Lung (tissue), 12 donors: ENCODE results near the gene PCDHB3. TPM values are rescaled to one million over a fixed set of nuclear protein-coding genes. Genes with fewer than 3 reads are reported as not detected.
"Not testable (repeated sequence)": the region's sequence is repeated elsewhere in the genome, so short reads cannot be mapped to it uniquely, and the experiment has no call there.

ENCODE experiments used
- ATAC-seq: fragments of 200-7000 bp; cut with Tn5 transposase; one replicate; pipeline ENCODE4 v1.9.1; 2020; ENCODE audit warnings: moderate number of reproducible peaks; ENCODE audit not compliant: insufficient read depth, low FRiP score
- DNase-seq, 3 donors: peaks; one replicate each; pipeline ENCODE4 v3.0.0-alpha.2; 2013 to 2017
- H3K27ac ChIP-seq, 2 donors: one replicate each; pipeline ENCODE4 v1.5.1; 2013; ENCODE audit warnings: mild to moderate bottlenecking in 2 of 2, moderate library complexity in 2 of 2, control low read depth in 1 of 2, inconsistent platforms in 1 of 2, low read depth in 1 of 2, low read length in 1 of 2
- H3K27me3 ChIP-seq, 3 donors: one replicate each; pipeline ENCODE4 v1.5.1; 2013; ENCODE audit warnings: low read length in 2 of 3; ENCODE audit not compliant: control insufficient read depth in 3 of 3, insufficient read depth in 3 of 3
- H3K36me3 ChIP-seq, 4 donors: one replicate each; pipeline ENCODE4 v1.5.1; 2013; ENCODE audit warnings: low read length in 4 of 4, mild to moderate bottlenecking in 1 of 4, moderate library complexity in 1 of 4; ENCODE audit not compliant: control insufficient read depth in 4 of 4, insufficient read depth in 4 of 4
- H3K4me1 ChIP-seq, 5 donors: one replicate each; pipeline ENCODE4 v1.5.1; 2013; ENCODE audit warnings: low read length in 5 of 5, mild to moderate bottlenecking in 2 of 5, moderate library complexity in 1 of 5; ENCODE audit not compliant: control insufficient read depth in 5 of 5, insufficient read depth in 5 of 5
- H3K4me3 ChIP-seq: one replicate; pipeline ENCODE4 v1.5.1; 2013; ENCODE audit warnings: mild to moderate bottlenecking, control low read depth, moderate library complexity
- H3K9ac ChIP-seq, 2 donors: one replicate each; pipeline ENCODE4 v1.5.1; 2013; ENCODE audit warnings: low read length in 2 of 2, control low read depth in 1 of 2; ENCODE audit not compliant: insufficient read depth in 1 of 2
- H3K9me3 ChIP-seq, 4 donors: one replicate each; pipeline ENCODE4 v1.5.1; 2013; ENCODE audit warnings: low read length in 3 of 4, mild to moderate bottlenecking in 1 of 4, moderate library complexity in 1 of 4; ENCODE audit not compliant: control insufficient read depth in 4 of 4, insufficient read depth in 3 of 4
- CTCF ChIP-seq: IDR thresholded peaks from 2 replicates; pipeline ENCODE4 v1.5.1; 2012; ENCODE audit warnings: mild to moderate bottlenecking; ENCODE audit errors: control extremely low read depth, extremely low read depth
- WGBS, 2 donors: extraction: QIAGEN DNeasy Blood & Tissue Kit; methylation state at CpG; one replicate each; pipeline ENCODE4 v1.1.7; 2013; 5-methylcytosine and 5-hydroxymethylcytosine counted together
- polyA plus RNA-seq, 2 donors: library from polyadenylated mRNA; stranded (reverse); fragments of 200-250 nt; gene quantifications; one replicate each; pipeline ENCODE4 v1.2.1, GENCODE V29; 2013
- total RNA-seq, 2 donors: library from RNA; depleted of rRNA in 1 of 2; stranded (reverse); fragments of >200 nt in 1 of 2; gene quantifications; one replicate each; pipeline ENCODE4 v1.2.1, GENCODE V29; 2014 to 2021
- donor health status: control.
- donor health status: control.
- donor health status: Bipolar disorder and iron deficiency.
- donor health status: healthy.
- donor health status: DM: yes; HTN: yes; CAD: no.

The PCDHB3 gene
- total and polyA plus RNA-seq, 4 donors = 0.33 to 7.8 (median 1.9) TPM

GRCh38 chr5:141094481-141095262 lies 5.6 kb upstream of the PCDHB3 start, which contains the start of gene PCDHB2:
Gene PCDHB2, plus strand, starts transcription at chr5:141094615. Its CDS starts 176 bp downstream, at chr5:141094791.
- Histone ChIP-seq H3K4me1 (no peaks in the 10 kb centered on the region), H3K36me3 (no peaks in the 10 kb centered on the region), H3K27me3 (peaks cover 0 to 3% (median 2%) of the 10 kb centered on the region in 3 donors), H3K9me3 (peaks cover 4 to 27% (median 9%) of the 10 kb centered on the region in 4 donors), H3K9ac (peak within 1 kb of the TSS in 1 of 2 donors; percentile 76), H3K4me3 (peak within 1 kb of the TSS; percentile 28), H3K27ac (no peak within 1 kb of the TSS)
- TF ChIP-seq CTCF = no peak
- ATAC-seq (no peak), DNase-seq (peak; percentile 53 to 75 (median 72))
- WGBS, 2 donors = 15 to 23% methylated on average over 29 of the region's 29 CpGs

- peaks cover 0 to under 1% (median 0%) of the 10 kb centered on the region in 5 donors for H3K4me1 ChIP-seq
- TF ChIP-seq CTCF = no peak
- no peak overlapping the region for H3K4me3 ChIP-seq
- no peak overlapping the region for H3K27ac ChIP-seq
- H3K27me3 ChIP-seq = peaks cover 0 to 3% (median 2%) of the 10 kb centered on the region in 3 donors
- H3K36me3 ChIP-seq = no peaks in the 10 kb centered on the region
- DNase-seq (peak in 1 of 3 donors; percentile 14), ATAC-seq (no peak)
- 39 to 43% methylated on average over 12 of the region's 12 CpGs for WGBS, 2 donors
- peaks cover 4 to 26% (median 10%) of the 10 kb centered on the region in 4 donors for H3K9me3 ChIP-seq
- H3K9ac ChIP-seq = peak overlapping the region in 1 of 2 donors; percentile 76
Observed at GRCh38 chr5:141095263-141095641, 5.0 kb upstream of the PCDHB3 start.

- H3K9ac ChIP-seq, H3K4me1 ChIP-seq, H3K36me3 ChIP-seq, DNase-seq, H3K4me3 ChIP-seq, H3K27me3 ChIP-seq, H3K27ac ChIP-seq, ATAC-seq: not testable (repeated sequence)
- WGBS, 2 donors = 38 to 44% methylated on average over 21 to 31 of the region's 46 CpGs
- H3K9me3 ChIP-seq = peaks cover 6 to 33% (median 11%) of the 10 kb centered on the region in 4 donors
Observed at GRCh38 chr5:141096181-141096580, 4.1 kb upstream of the PCDHB3 start.

- ATAC-seq, H3K36me3 ChIP-seq, H3K4me1 ChIP-seq, H3K4me3 ChIP-seq, DNase-seq, H3K27me3 ChIP-seq, H3K27ac ChIP-seq, H3K9ac ChIP-seq: not testable (repeated sequence)
- 34 to 35% methylated on average over 24 to 32 of the region's 38 CpGs for WGBS, 2 donors
- H3K9me3 ChIP-seq = peaks cover 6 to 35% (median 11%) of the 10 kb centered on the region in 4 donors
Observed at GRCh38 chr5:141096586-141096985, 3.7 kb upstream of the PCDHB3 start.
